Measurements from ENCODE around the gene MAGEB1.

Gene MAGEB1, protein sequence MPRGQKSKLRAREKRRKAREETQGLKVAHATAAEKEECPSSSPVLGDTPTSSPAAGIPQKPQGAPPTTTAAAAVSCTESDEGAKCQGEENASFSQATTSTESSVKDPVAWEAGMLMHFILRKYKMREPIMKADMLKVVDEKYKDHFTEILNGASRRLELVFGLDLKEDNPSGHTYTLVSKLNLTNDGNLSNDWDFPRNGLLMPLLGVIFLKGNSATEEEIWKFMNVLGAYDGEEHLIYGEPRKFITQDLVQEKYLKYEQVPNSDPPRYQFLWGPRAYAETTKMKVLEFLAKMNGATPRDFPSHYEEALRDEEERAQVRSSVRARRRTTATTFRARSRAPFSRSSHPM
- 0 reads per million in 3 donors for total RNA-seq

GRCh38 chrX:30246769-30247489 lies at the start of gene MAGEB1:
Gene MAGEB1, plus strand, starts transcription at chrX:30247146. Its CDS starts 3,348 bp downstream, at chrX:30250494.
- DNase-seq: no peak
- H3K4me3 ChIP-seq (ENCODE audit: insufficient read depth, low read depth, low read length, poor library complexity, severe bottlenecking): no peak within 1 kb of the TSS
- H3K36me3 ChIP-seq (ENCODE audit: control insufficient read depth, insufficient read depth, low read length): no peaks in the 10 kb centered on the region
- no peaks in the 10 kb centered on the region for H3K27me3 ChIP-seq (replicated peaks; ENCODE audit: control insufficient read depth, insufficient read depth, low read length, poor library complexity, severe bottlenecking)
- no peaks in the 10 kb centered on the region for H3K4me1 ChIP-seq (ENCODE audit: control insufficient read depth, insufficient read depth, low read length, poor library complexity, severe bottlenecking)
- no peak within 1 kb of the TSS for H3K27ac ChIP-seq (ENCODE audit: insufficient read depth, low read length, poor library complexity, severe bottlenecking)
- no peaks in the 10 kb centered on the region for H3K9me3 ChIP-seq (ENCODE audit: control insufficient read depth, low read length)

DNA sequence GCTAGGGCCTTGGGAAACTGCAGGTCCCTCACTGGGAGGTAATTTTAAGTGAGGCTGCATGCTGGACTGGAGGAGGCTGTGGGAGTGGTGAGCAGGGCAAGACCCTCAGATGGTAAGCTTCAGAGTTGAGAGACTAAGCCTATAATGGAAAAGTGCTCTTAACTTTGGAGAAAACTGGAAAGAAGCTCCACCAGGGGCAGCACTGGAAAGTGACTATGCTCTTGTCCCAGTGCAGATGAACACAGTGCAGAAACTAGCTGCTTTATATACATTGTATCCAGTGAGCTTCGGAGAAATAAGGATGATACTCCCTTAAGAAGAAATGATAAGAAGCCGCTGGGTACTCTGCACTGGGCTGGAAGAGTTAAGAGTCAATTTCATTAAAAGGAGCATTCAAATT lies 34.8 kb upstream of the MAGEB1 start:
- H3K4me1 ChIP-seq (ENCODE audit: control insufficient read depth, insufficient read depth, low read length, poor library complexity, severe bottlenecking): no peaks in the 10 kb centered on the region
- H3K27me3 ChIP-seq (replicated peaks; ENCODE audit: control insufficient read depth, insufficient read depth, low read length, poor library complexity, severe bottlenecking): no peaks in the 10 kb centered on the region
- DNase-seq: no peak
- no peak overlapping the region for H3K27ac ChIP-seq (ENCODE audit: insufficient read depth, low read length, poor library complexity, severe bottlenecking)
- H3K4me3 ChIP-seq (ENCODE audit: insufficient read depth, low read depth, low read length, poor library complexity, severe bottlenecking): no peak overlapping the region
- H3K9me3 ChIP-seq (ENCODE audit: control insufficient read depth, low read length): no peaks in the 10 kb centered on the region
- H3K36me3 ChIP-seq (ENCODE audit: control insufficient read depth, insufficient read depth, low read length): no peaks in the 10 kb centered on the region

- Histone ChIP-seq H3K27me3 (replicated peaks; ENCODE audit: control insufficient read depth, insufficient read depth, low read length, poor library complexity, severe bottlenecking) (no peaks in the 10 kb centered on the region), H3K27ac (ENCODE audit: insufficient read depth, low read length, poor library complexity, severe bottlenecking) (no peak within 1 kb of the TSS), H3K4me3 (ENCODE audit: insufficient read depth, low read depth, low read length, poor library complexity, severe bottlenecking) (no peak within 1 kb of the TSS), H3K9me3 (ENCODE audit: control insufficient read depth, low read length) (no peaks in the 10 kb centered on the region), H3K4me1 (ENCODE audit: control insufficient read depth, insufficient read depth, low read length, poor library complexity, severe bottlenecking) (no peaks in the 10 kb centered on the region), H3K36me3 (ENCODE audit: control insufficient read depth, insufficient read depth, low read length) (no peaks in the 10 kb centered on the region)
- DNase-seq: no peak
These were observed 31.5 kb upstream of the MAGEB1 start, which contains the start of gene MAGEB2 for GRCh38 chrX:30215357-30215843. Gene MAGEB2, plus strand, starts transcription at chrX:30215563. Its CDS starts 3,018 bp downstream, at chrX:30218581.

DNA sequence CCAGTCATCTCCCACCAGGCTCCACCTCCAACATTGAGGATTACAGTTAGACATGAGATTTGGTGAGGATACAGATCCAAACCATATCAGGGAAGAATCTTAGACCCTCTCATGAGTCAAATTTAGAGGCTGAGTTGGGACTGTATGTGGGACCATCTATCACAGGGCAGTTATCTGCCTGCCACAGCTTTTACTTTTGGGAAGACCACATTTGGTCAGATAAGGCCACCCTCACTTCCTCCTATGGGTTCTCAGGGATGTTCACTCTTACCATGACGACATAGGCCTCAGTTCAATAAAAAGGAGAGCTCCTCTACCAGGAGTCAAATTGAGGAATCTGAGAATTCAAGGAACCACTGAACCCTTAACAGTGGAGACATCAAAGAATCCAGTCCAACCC lies 29.5 kb upstream of the MAGEB1 start:
- H3K4me1 ChIP-seq (ENCODE audit: control insufficient read depth, insufficient read depth, low read length, poor library complexity, severe bottlenecking): no peaks in the 10 kb centered on the region
- H3K9me3 ChIP-seq (ENCODE audit: control insufficient read depth, low read length): no peaks in the 10 kb centered on the region
- H3K36me3 ChIP-seq (ENCODE audit: control insufficient read depth, insufficient read depth, low read length): no peaks in the 10 kb centered on the region
- H3K27ac ChIP-seq (ENCODE audit: insufficient read depth, low read length, poor library complexity, severe bottlenecking): no peak overlapping the region
- H3K4me3 ChIP-seq (ENCODE audit: insufficient read depth, low read depth, low read length, poor library complexity, severe bottlenecking): no peak overlapping the region
- H3K27me3 ChIP-seq (replicated peaks; ENCODE audit: control insufficient read depth, insufficient read depth, low read length, poor library complexity, severe bottlenecking): no peaks in the 10 kb centered on the region
- no peak for DNase-seq

GRCh38 chrX:30219372-30219771 lies 27.6 kb upstream of the MAGEB1 start:
- H3K4me1 ChIP-seq (ENCODE audit: control insufficient read depth, insufficient read depth, low read length, poor library complexity, severe bottlenecking): no peaks in the 10 kb centered on the region
- no peak overlapping the region for H3K4me3 ChIP-seq (ENCODE audit: insufficient read depth, low read depth, low read length, poor library complexity, severe bottlenecking)
- H3K9me3 ChIP-seq (ENCODE audit: control insufficient read depth, low read length): no peaks in the 10 kb centered on the region
- H3K27ac ChIP-seq (ENCODE audit: insufficient read depth, low read length, poor library complexity, severe bottlenecking): no peak overlapping the region
- DNase-seq: no peak
- no peaks in the 10 kb centered on the region for H3K27me3 ChIP-seq (replicated peaks; ENCODE audit: control insufficient read depth, insufficient read depth, low read length, poor library complexity, severe bottlenecking)
- no peaks in the 10 kb centered on the region for H3K36me3 ChIP-seq (ENCODE audit: control insufficient read depth, insufficient read depth, low read length)

DNA sequence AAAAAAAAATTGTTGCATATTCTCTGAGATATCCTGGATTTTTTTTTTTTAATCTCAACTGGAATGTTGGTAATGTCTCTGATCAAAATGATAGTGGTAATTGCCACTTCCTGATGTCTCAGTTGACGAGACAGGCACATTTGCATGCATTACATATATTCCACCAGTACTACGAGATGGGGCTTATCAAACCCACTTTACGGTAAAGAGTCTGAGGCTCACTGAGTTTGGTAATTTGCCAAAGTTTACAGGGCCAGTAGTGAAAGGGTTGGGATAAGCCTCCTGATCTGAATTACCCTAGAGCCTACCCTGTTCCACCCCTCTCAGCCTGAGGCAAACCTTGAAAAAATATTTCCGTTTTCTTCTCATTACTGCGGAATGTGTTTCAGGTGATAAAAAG lies 26.3 kb upstream of the MAGEB1 start:
- no peaks in the 10 kb centered on the region for H3K27me3 ChIP-seq (replicated peaks; ENCODE audit: control insufficient read depth, insufficient read depth, low read length, poor library complexity, severe bottlenecking)
- no peaks in the 10 kb centered on the region for H3K9me3 ChIP-seq (ENCODE audit: control insufficient read depth, low read length)
- no peak for DNase-seq

GRCh38 chrX:30224536-30224935 lies 22.4 kb upstream of the MAGEB1 start:
- no peaks in the 10 kb centered on the region for H3K4me1 ChIP-seq (ENCODE audit: control insufficient read depth, insufficient read depth, low read length, poor library complexity, severe bottlenecking)

More for the DNA sequence above, 26.3 kb upstream of the MAGEB1 start:
- H3K36me3 ChIP-seq (ENCODE audit: control insufficient read depth, insufficient read depth, low read length): no peaks in the 10 kb centered on the region
- no peaks in the 10 kb centered on the region for H3K4me1 ChIP-seq (ENCODE audit: control insufficient read depth, insufficient read depth, low read length, poor library complexity, severe bottlenecking)
- no peak overlapping the region for H3K4me3 ChIP-seq (ENCODE audit: insufficient read depth, low read depth, low read length, poor library complexity, severe bottlenecking)
- H3K27ac ChIP-seq (ENCODE audit: insufficient read depth, low read length, poor library complexity, severe bottlenecking): no peak overlapping the region

DNA sequence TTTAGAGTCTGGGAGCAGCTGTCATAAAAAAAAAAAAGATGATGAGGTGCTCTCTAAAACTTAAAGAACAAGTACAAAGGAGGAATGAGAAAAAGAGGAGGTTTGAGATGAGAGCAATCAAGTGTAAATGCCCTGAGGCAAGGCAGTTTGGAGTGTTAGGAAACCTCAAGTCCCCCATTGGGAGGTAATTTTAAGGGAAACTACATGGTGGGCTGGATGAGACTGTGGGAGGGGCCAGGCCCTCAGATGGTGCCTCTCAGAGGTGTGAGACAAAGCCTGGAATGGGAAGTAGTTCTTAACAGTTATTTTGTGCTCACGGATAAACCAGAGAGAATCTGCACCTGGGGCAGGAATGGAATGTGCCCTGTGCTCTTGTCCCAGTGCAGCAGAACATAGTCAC lies 18.4 kb upstream of the MAGEB1 start:
- no peak for DNase-seq
- Histone ChIP-seq H3K4me3 (ENCODE audit: insufficient read depth, low read depth, low read length, poor library complexity, severe bottlenecking) (no peak overlapping the region), H3K36me3 (ENCODE audit: control insufficient read depth, insufficient read depth, low read length) (no peaks in the 10 kb centered on the region), H3K27me3 (replicated peaks; ENCODE audit: control insufficient read depth, insufficient read depth, low read length, poor library complexity, severe bottlenecking) (no peaks in the 10 kb centered on the region), H3K27ac (ENCODE audit: insufficient read depth, low read length, poor library complexity, severe bottlenecking) (no peak overlapping the region), H3K9me3 (ENCODE audit: control insufficient read depth, low read length) (no peaks in the 10 kb centered on the region), H3K4me1 (ENCODE audit: control insufficient read depth, insufficient read depth, low read length, poor library complexity, severe bottlenecking) (no peaks in the 10 kb centered on the region)

More at GRCh38 chrX:30224536-30224935, 22.4 kb upstream of the MAGEB1 start:
- Histone ChIP-seq H3K27me3 (replicated peaks; ENCODE audit: control insufficient read depth, insufficient read depth, low read length, poor library complexity, severe bottlenecking) (no peaks in the 10 kb centered on the region), H3K9me3 (ENCODE audit: control insufficient read depth, low read length) (no peaks in the 10 kb centered on the region), H3K4me3 (ENCODE audit: insufficient read depth, low read depth, low read length, poor library complexity, severe bottlenecking) (no peak overlapping the region), H3K36me3 (ENCODE audit: control insufficient read depth, insufficient read depth, low read length) (no peaks in the 10 kb centered on the region), H3K27ac (ENCODE audit: insufficient read depth, low read length, poor library complexity, severe bottlenecking) (no peak overlapping the region)
- no peak for DNase-seq

DNA sequence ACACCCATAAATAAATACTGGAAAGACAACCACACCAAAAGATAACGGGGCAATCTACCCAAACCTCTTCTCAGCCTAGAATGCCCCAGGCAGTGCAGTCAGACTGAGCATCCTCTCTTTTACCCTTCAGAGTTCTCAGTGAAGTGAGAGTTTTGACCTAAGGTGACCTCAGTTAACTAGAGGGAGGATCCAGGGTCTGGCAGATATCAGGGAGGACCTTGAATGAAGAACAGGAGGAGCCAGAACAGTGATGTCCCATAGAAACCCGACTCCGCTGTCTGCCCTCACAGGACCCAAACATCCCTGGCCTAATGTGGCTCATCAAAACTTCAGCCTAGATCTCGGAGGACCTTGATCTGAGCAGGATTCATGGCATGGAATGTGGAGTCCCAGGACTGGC lies 16.6 kb upstream of the MAGEB1 start, which contains the start of gene MAGEB3:
Gene MAGEB3 (plus strand): TSS at position 263 of the 400 bp plus-strand sequence. CDS start 5,268 bp downstream, outside the sequence.
- Histone ChIP-seq H3K27ac (ENCODE audit: insufficient read depth, low read length, poor library complexity, severe bottlenecking) (no peak within 1 kb of the TSS), H3K9me3 (ENCODE audit: control insufficient read depth, low read length) (no peaks in the 10 kb centered on the region), H3K27me3 (replicated peaks; ENCODE audit: control insufficient read depth, insufficient read depth, low read length, poor library complexity, severe bottlenecking) (no peaks in the 10 kb centered on the region), H3K36me3 (ENCODE audit: control insufficient read depth, insufficient read depth, low read length) (no peaks in the 10 kb centered on the region), H3K4me1 (ENCODE audit: control insufficient read depth, insufficient read depth, low read length, poor library complexity, severe bottlenecking) (no peaks in the 10 kb centered on the region), H3K4me3 (ENCODE audit: insufficient read depth, low read depth, low read length, poor library complexity, severe bottlenecking) (no peak within 1 kb of the TSS)
- DNase-seq: no peak

Measured in effector memory CD4-positive, alpha-beta T cell (primary cell).